Liver (tissue), 9 donors: ENCODE measurements around the gene BCAS1. TPM values are rescaled to one million over a fixed set of nuclear protein-coding genes. Genes with fewer than 3 reads are reported as not detected.

Experiments used
- DNase-seq: peaks from one replicate; pipeline ENCODE4 v3.0.0-alpha.2; 2017; ENCODE audit warnings: low spot score
- H3K27ac ChIP-seq, 2 donors: one replicate each; pipeline ENCODE4 v1.7.0; 2013; ENCODE audit warnings: inconsistent platforms in 2 of 2, low read length in 2 of 2, control low read depth in 1 of 2, low read depth in 1 of 2, mild to moderate bottlenecking in 1 of 2
- H3K27me3 ChIP-seq, 4 donors: one replicate each; pipeline versions ENCODE4 v1.6.1 to v1.7.0; 2013; ENCODE audit warnings: low read length in 3 of 4, inconsistent platforms in 1 of 4, mild to moderate bottlenecking in 1 of 4, moderate library complexity in 1 of 4; ENCODE audit not compliant: control insufficient read depth in 4 of 4, insufficient read depth in 4 of 4
- H3K36me3 ChIP-seq, 4 donors: one replicate each; pipeline versions ENCODE4 v1.6.1 to v1.7.0; 2013; ENCODE audit warnings: low read length in 3 of 4, mild to moderate bottlenecking in 3 of 4, low read depth in 1 of 4, moderate library complexity in 1 of 4; ENCODE audit not compliant: control insufficient read depth in 4 of 4, insufficient read depth in 3 of 4
- H3K4me1 ChIP-seq, 4 donors: one replicate each; pipeline versions ENCODE4 v1.6.1 to v1.7.0; 2013; ENCODE audit warnings: low read length in 3 of 4, mild to moderate bottlenecking in 3 of 4, moderate library complexity in 1 of 4; ENCODE audit not compliant: control insufficient read depth in 4 of 4, insufficient read depth in 4 of 4
- H3K4me3 ChIP-seq, 3 donors: one replicate each; pipeline versions ENCODE4 v1.6.1 to v1.7.0; 2013; ENCODE audit warnings: low read length in 3 of 3, control low read depth in 1 of 3, low read depth in 1 of 3, mild to moderate bottlenecking in 1 of 3
- H3K9ac ChIP-seq, 2 donors: one replicate each; pipeline ENCODE4 v1.7.0; 2013; ENCODE audit warnings: low read length in 2 of 2, mild to moderate bottlenecking in 2 of 2, moderate library complexity in 2 of 2, control low read depth in 1 of 2, low read depth in 1 of 2
- H3K9me3 ChIP-seq, 4 donors: one replicate each; pipeline versions ENCODE4 v1.6.1 to v1.7.0; 2013; ENCODE audit warnings: low read length in 3 of 4; ENCODE audit not compliant: control insufficient read depth in 4 of 4
- EGR1 ChIP-seq, 2 donors: IDR thresholded peaks; 2 replicates each; pipeline ENCODE4 v1.6.1; 2016 to 2018; ENCODE audit warnings: antibody characterized with exemption in 2 of 2, low read depth in 2 of 2
- FOXA1 ChIP-seq: IDR thresholded peaks from 2 replicates; pipeline ENCODE4 v1.6.1; 2016; ENCODE audit warnings: antibody characterized with exemption
- GABPA ChIP-seq, 2 donors: IDR thresholded peaks in 1 of 2; conservative IDR thresholded peaks in 1 of 2; 2 replicates each; pipeline ENCODE4 v1.6.1; 2016; ENCODE audit warnings: antibody characterized with exemption in 2 of 2, mild to moderate bottlenecking in 1 of 2, moderate library complexity in 1 of 2
- HNF4A ChIP-seq, 2 donors: conservative IDR thresholded peaks; 2 replicates each; pipeline ENCODE4 v1.6.1; 2016; ENCODE audit warnings: antibody characterized with exemption in 2 of 2, mild to moderate bottlenecking in 2 of 2
- HNF4G ChIP-seq: IDR thresholded peaks from 2 replicates; pipeline ENCODE4 v1.6.1; 2016; ENCODE audit warnings: antibody characterized with exemption
- JUND ChIP-seq, 2 donors: IDR thresholded peaks; 2 replicates each; pipeline ENCODE4 v1.6.1; 2016; ENCODE audit warnings: antibody characterized with exemption in 2 of 2
- MAX ChIP-seq: IDR thresholded peaks from 2 replicates; pipeline ENCODE4 v1.6.1; 2016; ENCODE audit warnings: antibody characterized with exemption
- RAD21 ChIP-seq, 2 donors: IDR thresholded peaks; 2 replicates each; pipeline ENCODE4 v1.6.1; 2016; ENCODE audit warnings: antibody characterized with exemption in 2 of 2, mild to moderate bottlenecking in 2 of 2
- RXRA ChIP-seq, 2 donors: IDR thresholded peaks; 2 replicates each; pipeline ENCODE4 v1.6.1; 2017 to 2018; ENCODE audit warnings: antibody characterized with exemption in 2 of 2, mild to moderate bottlenecking in 1 of 2
- TAF1 ChIP-seq: conservative IDR thresholded peaks from 2 replicates; pipeline ENCODE4 v1.6.1; 2016; ENCODE audit warnings: antibody characterized with exemption, mild to moderate bottlenecking
- YY1 ChIP-seq: IDR thresholded peaks from 2 replicates; pipeline ENCODE4 v1.6.1; 2016; ENCODE audit warnings: antibody characterized with exemption, mild to moderate bottlenecking
- WGBS: extraction: QIAGEN DNeasy Blood & Tissue Kit; methylation state at CpG from one replicate; pipeline ENCODE4 v1.1.7; 2013; 5-methylcytosine and 5-hydroxymethylcytosine counted together
- polyA plus RNA-seq, 2 donors: library from polyadenylated mRNA; stranded (reverse) in 1 of 2; unstranded in 1 of 2; fragments of 200-250 nt in 1 of 2; fragments of >200 nt in 1 of 2; fragmentation: Nextera tagmentation in 1 of 2; extraction: Ambion mirVana in 1 of 2; gene quantifications; one replicate each; pipeline versions ENCODE4 v1.2.1 to v1.2.3, GENCODE V29; 2013 to 2015
- total RNA-seq, 2 donors: library from RNA; depleted of rRNA; stranded (reverse); fragments of >200 nt; gene quantifications; one replicate each; pipeline ENCODE4 v1.2.3, GENCODE V29; 2014
- TF ChIP-seq, protein P1 (sequence below): IDR thresholded peaks from 2 replicates; pipeline ENCODE4 v1.6.1; 2016; ENCODE audit warnings: antibody characterized with exemption
- TF ChIP-seq, protein P2 (sequence below): IDR thresholded peaks from 2 replicates; pipeline ENCODE4 v1.6.1; 2016; ENCODE audit warnings: antibody characterized with exemption, mild to moderate bottlenecking
- donor health status: healthy.
- donor health status: healthy.
- donor health status: healthy.
- donor health status: healthy.
- donor health status: healthy.

The BCAS1 gene
- total and polyA plus RNA-seq, 4 donors = under 0.01 to 0.93 (median 0.04) TPM

- no peaks in the 10 kb centered on the region for H3K36me3 ChIP-seq
- DNase-seq = no peak
- no peak overlapping the region for H3K9ac ChIP-seq
- peak overlapping the region; percentile 79 to 86 for H3K27ac ChIP-seq
- TF ChIP-seq RAD21 (IDR thresholded peaks at IDR 0.05) (no peak), FOXA1 (no peak), EGR1 (IDR thresholded peaks at IDR 0.05; ENCODE audit: low read depth in 2 of 2) (no peak), GABPA (IDR thresholded peaks at IDR 0.05 in 1 of 2, conservative IDR thresholded peaks at IDR 0.05 in 1 of 2) (no peak), HNF4G (no peak), HNF4A (conservative IDR thresholded peaks at IDR 0.05) (no peak), JUND (IDR thresholded peaks at IDR 0.05) (no peak)
- TF ChIP-seq, protein P1, sequence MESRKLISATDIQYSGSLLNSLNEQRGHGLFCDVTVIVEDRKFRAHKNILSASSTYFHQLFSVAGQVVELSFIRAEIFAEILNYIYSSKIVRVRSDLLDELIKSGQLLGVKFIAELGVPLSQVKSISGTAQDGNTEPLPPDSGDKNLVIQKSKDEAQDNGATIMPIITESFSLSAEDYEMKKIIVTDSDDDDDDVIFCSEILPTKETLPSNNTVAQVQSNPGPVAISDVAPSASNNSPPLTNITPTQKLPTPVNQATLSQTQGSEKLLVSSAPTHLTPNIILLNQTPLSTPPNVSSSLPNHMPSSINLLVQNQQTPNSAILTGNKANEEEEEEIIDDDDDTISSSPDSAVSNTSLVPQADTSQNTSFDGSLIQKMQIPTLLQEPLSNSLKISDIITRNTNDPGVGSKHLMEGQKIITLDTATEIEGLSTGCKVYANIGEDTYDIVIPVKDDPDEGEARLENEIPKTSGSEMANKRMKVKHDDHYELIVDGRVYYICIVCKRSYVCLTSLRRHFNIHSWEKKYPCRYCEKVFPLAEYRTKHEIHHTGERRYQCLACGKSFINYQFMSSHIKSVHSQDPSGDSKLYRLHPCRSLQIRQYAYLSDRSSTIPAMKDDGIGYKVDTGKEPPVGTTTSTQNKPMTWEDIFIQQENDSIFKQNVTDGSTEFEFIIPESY = no peak
- H3K27me3 ChIP-seq = no peaks in the 10 kb centered on the region
- no peaks in the 10 kb centered on the region for H3K9me3 ChIP-seq
- WGBS = 37% methylated on average over 2 of the region's 2 CpGs
- peaks cover 10 to 55% (median 47%) of the 10 kb centered on the region in 4 donors for H3K4me1 ChIP-seq
- H3K4me3 ChIP-seq = no peak overlapping the region
Observed at GRCh38 chr20:54107181-54107580, 36.8 kb upstream of the BCAS1 start.

DNA sequence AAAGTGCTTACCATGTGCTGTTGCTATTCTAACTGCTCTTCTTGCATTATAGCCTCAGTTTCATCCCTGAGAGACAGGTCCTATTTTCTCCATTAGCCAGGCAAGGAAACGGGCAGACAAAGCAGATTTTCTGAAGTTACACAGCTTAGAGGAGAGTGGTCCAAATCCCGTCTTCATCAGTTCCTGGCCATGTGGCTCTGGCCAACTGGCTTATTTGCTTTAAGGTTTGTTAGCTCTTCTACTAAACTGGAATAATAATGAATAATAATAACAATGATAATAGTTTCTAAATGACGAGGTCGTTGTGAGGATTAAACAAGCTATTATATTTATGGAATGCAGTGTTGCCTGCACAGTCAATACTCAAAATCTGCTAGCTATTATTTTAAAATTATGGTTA, 35.8 kb upstream of the BCAS1 start:
- no peaks in the 10 kb centered on the region for H3K36me3 ChIP-seq
- DNase-seq = no peak
- 29% methylated on average over 4 of the region's 4 CpGs for WGBS
- H3K9me3 ChIP-seq = no peaks in the 10 kb centered on the region
- peak overlapping the region in 1 of 2 donors; percentile 10 for H3K27ac ChIP-seq
- no peaks in the 10 kb centered on the region for H3K27me3 ChIP-seq
- H3K4me1 ChIP-seq = peaks cover 9 to 47% (median 42%) of the 10 kb centered on the region in 4 donors
- no peak overlapping the region for H3K4me3 ChIP-seq
- TF ChIP-seq, protein P2, sequence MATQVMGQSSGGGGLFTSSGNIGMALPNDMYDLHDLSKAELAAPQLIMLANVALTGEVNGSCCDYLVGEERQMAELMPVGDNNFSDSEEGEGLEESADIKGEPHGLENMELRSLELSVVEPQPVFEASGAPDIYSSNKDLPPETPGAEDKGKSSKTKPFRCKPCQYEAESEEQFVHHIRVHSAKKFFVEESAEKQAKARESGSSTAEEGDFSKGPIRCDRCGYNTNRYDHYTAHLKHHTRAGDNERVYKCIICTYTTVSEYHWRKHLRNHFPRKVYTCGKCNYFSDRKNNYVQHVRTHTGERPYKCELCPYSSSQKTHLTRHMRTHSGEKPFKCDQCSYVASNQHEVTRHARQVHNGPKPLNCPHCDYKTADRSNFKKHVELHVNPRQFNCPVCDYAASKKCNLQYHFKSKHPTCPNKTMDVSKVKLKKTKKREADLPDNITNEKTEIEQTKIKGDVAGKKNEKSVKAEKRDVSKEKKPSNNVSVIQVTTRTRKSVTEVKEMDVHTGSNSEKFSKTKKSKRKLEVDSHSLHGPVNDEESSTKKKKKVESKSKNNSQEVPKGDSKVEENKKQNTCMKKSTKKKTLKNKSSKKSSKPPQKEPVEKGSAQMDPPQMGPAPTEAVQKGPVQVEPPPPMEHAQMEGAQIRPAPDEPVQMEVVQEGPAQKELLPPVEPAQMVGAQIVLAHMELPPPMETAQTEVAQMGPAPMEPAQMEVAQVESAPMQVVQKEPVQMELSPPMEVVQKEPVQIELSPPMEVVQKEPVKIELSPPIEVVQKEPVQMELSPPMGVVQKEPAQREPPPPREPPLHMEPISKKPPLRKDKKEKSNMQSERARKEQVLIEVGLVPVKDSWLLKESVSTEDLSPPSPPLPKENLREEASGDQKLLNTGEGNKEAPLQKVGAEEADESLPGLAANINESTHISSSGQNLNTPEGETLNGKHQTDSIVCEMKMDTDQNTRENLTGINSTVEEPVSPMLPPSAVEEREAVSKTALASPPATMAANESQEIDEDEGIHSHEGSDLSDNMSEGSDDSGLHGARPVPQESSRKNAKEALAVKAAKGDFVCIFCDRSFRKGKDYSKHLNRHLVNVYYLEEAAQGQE = no peak
- peak; percentile 16 for TF ChIP-seq MAX
- TF ChIP-seq RXRA (IDR thresholded peaks at IDR 0.05) = peak; percentile 16 to 36
- H3K9ac ChIP-seq = peak overlapping the region in 1 of 2 donors; percentile 7

- Histone ChIP-seq H3K4me3 (peak overlapping the region in 1 of 3 donors; percentile 5), H3K27me3 (no peaks in the 10 kb centered on the region), H3K9ac (no peak overlapping the region), H3K27ac (no peak overlapping the region), H3K36me3 (no peaks in the 10 kb centered on the region), H3K9me3 (no peaks in the 10 kb centered on the region), H3K4me1 (peaks cover 9 to 47% (median 42%) of the 10 kb centered on the region in 4 donors)
- no peak for DNase-seq
- WGBS = 63% methylated on average over 4 of the region's 4 CpGs
- TF ChIP-seq YY1 = no peak
- TF ChIP-seq TAF1 = no peak
- no peak for TF ChIP-seq JUND (IDR thresholded peaks at IDR 0.05)
- no peak for TF ChIP-seq EGR1 (IDR thresholded peaks at IDR 0.05; ENCODE audit: low read depth in 2 of 2)
Observed at GRCh38 chr20:54105653-54106052, 35.3 kb upstream of the BCAS1 start.
